ENCODE measurements around the gene MRPL1.

GRCh38 chr4:77818073-77818601 is 44.5 kb upstream of the MRPL1 start:
- TF ChIP-seq ZNF274 (IDR thresholded peaks at IDR 0.05; ENCODE audit: low read depth, low read length) (no peak), YY1 (IDR thresholded peaks at IDR 0.05; ENCODE audit: insufficient read depth, insufficient read length) (no peak)

Data from NT2/D1 (cell line).